G401.6 (cell line): ENCODE results near the gene SLC8A3.

Source experiments
- FAIRE-seq: peaks from 2 replicates; lab custom pipeline; 2012; peaks lifted over from hg19 to GRCh38; lab: Jason Lieb, UNC

Gene SLC8A3

GRCh38 chr14:70022771-70023445 lies 165.8 kb downstream of the SLC8A3 start:
- no peak for FAIRE-seq

DNA sequence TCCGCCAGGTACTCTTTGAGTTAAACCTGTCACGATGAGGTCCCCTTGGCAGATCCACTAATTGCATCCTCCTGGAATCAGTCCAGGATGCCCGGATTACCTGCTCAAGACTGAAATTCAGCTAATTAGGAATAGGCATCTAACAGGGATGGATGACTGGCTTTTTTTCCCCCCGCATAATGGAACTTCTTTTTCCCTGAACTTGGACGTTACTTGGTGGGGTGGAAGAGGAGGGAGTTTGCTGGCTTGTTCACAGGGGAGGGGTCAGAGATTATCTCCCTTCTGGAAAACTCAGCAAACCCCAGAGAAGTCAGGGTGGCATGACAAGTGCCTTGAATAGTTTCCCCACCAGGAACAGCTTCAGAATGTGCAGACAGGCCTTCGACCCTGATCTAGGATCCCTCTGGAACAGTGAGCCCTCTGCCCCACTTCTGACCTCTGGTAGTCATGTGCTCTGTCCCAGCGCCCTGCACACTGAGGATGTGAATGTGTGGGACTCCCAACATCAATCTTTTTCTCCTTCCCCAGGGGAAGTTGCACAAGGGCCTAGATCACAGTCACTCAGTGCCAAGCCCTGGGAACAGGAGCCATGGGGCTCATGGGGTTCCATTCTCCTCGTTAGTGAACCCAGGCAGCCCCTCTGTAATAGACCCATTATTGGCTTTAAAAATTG lies 167.1 kb downstream of the SLC8A3 start:
- no peak for FAIRE-seq

DNA sequence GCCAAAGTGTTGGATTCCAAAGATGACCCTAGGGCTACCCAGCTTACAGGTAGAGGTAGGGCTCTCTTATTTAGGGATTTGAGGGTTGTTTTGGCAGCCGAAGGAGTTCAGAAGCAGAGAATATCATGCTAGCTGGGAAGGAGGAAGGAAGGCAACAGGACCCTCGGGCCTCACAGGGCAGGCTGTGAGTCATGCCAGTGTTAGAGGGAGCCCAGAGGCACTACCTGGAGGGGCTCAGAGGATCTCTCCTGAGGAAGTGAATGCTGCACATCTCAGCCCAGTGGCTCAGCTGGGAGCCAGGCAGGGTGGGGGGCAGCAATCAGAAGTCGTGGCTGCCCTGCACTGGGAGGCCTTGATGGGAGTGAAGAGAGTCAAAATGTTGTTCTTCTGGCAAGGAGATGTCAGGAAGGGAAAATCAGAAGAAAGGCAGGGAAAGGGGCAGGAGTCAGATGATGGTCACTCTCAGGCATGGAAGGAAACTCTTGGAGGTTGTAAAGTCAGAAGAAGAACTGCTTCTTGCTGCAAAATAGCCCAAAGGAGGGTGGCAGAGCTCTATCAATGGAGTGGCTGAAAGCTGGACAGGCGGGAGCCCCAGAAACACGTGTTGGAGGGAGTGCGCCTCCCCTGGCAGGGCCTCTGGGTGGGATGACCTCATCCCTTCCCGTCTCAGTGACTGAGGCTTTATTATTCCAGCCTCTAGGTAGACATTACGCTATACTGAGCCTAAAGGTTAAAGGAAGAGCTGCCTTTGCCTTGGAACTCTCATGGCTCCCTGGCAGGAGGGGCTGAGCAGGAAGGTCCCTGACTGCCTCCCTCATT lies 168.2 kb downstream of the SLC8A3 start:
- FAIRE-seq, result no peak

- FAIRE-seq, result no peak
Observed at GRCh38 chr14:70019695-70020094, 169.1 kb downstream of the SLC8A3 start.

DNA sequence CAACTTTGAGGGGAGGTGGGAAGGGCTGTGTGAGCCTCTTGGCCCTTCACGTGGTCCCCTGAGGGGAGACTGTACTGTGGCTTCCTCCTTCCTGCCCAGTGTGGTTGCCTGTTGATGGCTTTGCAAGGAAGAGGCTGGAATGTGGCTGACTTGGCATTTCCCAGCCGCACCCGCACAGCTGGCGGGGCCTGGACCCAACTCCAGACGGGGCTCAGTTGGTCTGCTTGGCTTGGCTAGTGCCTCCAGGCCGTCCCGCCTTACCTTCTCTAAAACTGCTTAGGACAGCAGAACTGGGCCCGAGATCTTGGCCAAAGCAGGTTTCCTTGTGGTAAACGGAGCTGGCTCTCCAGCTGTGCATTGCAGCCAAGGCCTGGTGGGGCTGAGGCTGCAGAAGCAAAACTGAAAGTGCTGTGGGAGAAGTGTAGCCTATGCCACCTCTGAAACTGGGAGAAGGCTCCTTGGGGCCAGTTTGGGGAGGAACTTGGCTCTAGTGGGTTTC lies 170.0 kb downstream of the SLC8A3 start:
- FAIRE-seq, result no peak

DNA sequence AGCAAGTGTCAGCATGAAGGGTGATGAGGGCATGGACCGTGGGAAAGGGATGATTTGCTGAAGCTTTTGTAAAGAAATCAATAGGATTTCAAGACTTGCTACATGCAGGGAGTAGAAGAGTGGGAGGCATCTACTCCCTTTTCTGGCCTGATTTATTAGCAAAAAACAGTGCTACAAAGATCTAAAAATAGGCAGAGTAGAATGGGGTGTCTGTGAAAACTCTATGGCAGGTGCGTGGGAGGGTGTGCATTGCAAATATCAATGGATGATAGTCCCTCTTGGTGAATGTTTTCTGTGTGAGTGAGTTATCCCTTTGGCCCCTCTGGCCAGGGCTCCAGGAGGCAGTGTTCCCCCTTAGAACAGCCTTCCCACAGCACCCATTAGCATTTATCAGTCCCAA lies 170.5 kb downstream of the SLC8A3 start:
- no peak for FAIRE-seq

DNA sequence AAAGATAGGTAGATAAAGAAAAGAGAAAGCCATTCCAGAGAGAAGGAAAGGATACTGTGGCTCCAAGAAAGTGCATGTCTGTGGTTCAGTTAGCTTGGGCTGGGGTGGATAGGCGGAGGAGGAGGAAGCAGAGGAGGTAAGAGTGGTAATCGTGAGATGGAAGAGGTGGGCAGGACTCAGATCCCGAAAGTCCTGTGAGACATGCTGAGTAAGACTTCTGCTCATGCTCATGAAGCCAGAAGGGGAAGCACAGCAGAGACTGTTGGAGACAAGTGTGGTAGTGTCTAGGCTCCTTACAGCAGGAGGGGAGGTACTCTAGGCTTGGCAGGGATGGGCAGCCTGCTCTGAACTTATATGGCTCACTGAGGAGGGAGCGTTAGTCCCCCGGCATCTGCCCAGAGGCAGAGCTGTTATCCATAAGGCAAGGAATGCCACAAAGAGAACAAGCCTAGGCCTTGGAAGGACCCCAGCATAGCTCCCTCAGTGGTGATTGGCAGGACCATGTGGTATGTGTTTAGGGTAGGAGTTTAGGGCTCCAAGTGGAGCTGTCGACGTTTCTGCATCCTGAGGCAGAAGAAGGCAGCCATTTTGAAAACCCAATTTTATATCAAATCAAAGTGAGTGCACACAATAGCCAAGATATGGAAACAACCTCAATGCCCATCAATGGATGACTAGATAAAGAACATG lies 174.2 kb downstream of the SLC8A3 start:
- FAIRE-seq, result no peak

DNA sequence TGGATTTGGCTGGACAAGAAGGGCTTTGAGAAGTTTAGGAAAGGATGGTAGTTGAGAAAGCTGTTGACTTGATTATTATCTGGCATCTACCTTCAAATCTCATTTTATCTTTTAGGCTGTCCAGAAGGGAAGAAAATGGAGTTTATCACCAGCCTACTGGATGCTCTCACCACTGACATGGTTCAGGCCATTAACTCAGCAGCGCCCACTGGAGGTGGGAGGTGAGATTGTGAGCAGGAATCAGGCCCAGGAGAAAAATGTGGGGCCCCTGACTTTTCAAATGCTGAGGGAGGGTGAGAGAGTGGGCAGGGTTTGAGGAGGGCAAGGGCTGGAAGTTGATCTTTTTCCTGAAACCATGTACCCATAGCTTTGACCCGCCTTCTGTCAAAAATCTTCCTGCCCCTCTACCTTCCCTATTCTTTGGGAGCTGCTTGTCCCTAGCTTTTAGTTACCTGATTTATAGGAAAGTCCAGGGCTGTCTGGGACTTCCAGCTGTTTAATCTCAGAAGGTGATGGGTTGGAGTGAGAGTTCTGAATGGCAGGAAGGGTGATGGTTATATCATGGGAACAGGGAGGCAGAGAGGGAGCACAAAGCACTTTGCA lies 175.4 kb downstream of the SLC8A3 start:
- no peak for FAIRE-seq

- FAIRE-seq, result no peak
Observed at GRCh38 chr14:70011708-70012107, 177.0 kb downstream of the SLC8A3 start.

GRCh38 chr14:70011098-70011497 lies 177.7 kb downstream of the SLC8A3 start:
- FAIRE-seq, result no peak

GRCh38 chr14:70009961-70010360 lies 178.8 kb downstream of the SLC8A3 start:
- no peak for FAIRE-seq

DNA sequence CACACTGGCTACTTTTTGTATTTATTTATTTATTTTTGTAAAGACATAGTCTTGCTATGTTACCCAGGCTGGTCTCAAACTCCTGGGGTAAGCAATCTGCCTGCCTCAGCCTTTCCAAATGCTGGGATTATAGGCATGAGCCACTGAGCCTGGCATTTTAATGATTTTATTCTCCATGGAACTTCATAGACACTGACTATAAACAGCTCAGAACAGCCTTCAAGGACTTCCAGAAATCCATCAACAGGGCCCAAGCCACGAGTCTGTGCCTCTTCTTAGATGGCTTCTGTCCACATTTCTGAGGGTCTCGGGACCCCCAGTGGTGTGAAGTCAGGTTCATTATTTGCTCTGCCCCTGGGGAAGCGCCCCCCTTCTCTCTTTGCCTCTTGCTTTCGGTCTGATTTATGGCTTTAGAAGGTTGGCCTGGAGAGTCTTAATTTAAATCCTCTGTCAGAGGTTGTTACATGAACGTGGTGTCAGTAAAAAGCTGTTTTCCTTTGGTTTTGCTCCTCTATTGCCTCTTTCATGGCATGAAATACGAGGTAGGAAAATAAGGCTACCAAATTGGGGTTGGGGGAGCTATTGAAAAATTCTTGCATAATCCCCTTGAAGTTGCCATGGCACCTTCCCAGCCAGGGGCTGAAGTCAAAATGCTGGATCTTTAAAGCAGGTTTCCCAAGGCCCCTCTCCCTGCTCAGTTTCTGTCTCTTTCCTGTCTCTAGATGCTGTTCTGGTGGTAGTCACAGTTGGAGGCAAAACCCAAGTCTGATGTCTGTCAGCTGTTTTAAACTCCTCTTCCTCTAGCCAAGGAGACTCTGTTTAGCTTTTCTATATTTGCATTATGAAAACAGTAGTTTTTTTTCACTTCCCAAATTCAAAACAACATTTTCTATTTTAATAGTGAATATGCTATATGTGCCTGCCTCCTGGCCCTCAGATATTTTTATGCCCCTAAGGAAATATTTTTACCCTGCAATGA lies 180.2 kb downstream of the SLC8A3 start:
- FAIRE-seq, result no peak

- FAIRE-seq, result no peak
Observed at GRCh38 chr14:70006699-70007098, 182.1 kb downstream of the SLC8A3 start.

DNA sequence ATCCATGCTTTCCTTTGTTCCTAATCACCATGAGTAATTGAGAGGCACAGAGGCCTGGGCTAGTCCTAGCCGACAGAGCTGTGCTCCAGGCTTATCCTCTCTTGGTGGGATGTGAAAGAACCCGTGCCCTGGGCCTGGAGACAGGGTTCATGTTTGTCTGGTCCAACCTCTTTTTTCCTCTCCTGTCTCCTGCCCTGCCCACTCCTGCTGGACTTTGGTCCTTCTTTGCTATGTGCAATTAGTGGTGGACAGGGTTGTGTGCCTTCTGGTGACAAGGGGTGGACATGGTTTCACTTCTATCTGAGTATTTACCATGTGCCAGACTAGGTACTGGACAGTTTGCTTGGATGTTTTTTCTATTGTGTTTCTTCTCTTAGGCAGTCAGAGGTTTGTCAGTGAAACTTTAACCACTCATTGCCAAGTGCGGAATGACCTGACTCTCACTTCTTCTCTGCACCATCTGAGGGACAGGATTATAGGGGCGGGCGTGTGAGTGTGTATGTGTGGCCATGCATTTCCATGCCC lies 183.4 kb downstream of the SLC8A3 start:
- no peak for FAIRE-seq

- no peak for FAIRE-seq
Observed at GRCh38 chr14:70004791-70005190, 184.0 kb downstream of the SLC8A3 start.

DNA sequence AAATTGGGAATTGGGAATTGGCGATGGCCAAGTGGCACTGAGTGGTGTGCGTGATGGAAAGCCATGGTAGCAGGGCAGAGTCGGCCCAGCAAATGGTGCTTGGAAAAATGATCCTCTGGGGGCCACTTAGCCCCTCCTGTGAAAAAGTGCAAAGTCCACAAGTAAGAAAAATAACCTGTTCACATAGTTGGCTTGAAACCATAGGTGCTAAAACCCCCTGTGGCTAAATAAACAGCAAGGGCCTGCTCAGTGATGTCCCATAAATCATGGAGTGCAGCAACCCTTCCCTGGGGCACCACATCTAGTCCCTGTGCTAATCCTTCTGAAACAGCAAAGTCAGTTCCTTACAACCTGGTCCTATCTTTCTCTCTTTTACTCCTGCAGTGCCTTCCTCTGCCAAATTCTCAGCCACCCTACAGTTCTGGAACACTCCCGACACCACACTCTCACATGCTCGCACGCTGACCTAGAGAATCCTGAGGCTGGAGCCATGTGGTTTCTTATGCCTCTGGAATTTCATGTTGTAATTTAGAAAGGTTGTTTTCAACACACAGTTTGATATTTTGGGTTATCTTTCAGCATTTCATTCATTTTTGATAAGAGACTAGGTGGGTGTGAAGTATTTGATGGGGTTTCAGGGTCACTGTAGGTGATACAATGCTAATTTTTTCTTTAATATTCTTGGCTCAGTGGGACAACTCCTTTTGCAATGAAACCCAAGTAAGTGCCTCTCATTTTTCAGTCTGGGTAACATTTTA lies 186.0 kb downstream of the SLC8A3 start:
- no peak for FAIRE-seq

DNA sequence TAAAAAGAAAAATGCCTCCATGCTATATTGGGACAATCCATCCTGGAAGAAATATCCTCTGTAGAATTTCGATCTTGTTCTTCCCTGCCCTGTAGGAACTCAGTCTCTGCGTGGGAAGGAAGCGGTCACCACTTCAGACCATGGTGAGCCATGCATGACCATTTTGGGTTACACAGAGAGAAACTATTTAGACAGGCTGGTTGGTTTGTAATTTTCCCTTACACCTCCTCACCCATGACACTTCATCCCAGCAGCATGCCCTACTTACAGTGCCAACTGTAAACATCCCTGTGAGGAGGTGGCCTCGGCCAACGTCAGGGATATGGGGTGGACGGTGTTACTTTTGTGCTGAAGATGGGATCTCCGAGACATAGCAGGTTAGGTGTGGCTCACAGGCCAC lies 188.2 kb downstream of the SLC8A3 start:
- FAIRE-seq, result no peak

DNA sequence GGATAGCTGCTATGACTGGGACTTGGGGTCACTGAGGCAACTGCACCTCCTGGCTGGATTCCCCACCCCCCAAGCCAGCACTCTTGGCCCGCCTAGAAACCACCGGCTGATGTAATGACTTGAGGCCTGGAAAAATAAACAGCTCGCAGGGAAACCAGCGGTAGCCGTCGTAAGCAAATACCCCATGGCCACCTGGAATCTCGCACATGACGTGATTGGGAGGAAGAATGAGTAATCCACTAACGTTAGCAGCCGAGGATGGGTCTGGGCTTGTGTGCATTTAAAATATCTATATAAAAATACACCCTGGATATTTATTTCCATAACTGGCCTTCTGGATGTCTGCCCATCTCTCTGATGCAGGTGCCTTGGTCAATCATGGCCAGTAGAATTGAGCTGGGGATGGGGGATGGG lies 189.5 kb downstream of the SLC8A3 start:
- FAIRE-seq, result no peak

- FAIRE-seq, result no peak
Observed at GRCh38 chr14:69997849-69998248, 190.9 kb downstream of the SLC8A3 start.

GRCh38 chr14:69996216-69996615 lies 192.5 kb downstream of the SLC8A3 start:
- FAIRE-seq, result no peak
